WERI-Rb-1 (cell line): ENCODE data around the gene SH3GLB2.

Source experiments
- DNase-seq: peaks from one replicate; pipeline ENCODE4 v3.0.0-alpha.2; 2020
- H3K27ac ChIP-seq: fragments of 250-450 bp; sonication (Bioruptor Pico); 2 replicates; pipeline ENCODE4 v1.5.1; 2020; ENCODE audit warnings: mild to moderate bottlenecking, moderate library complexity
- H3K27me3 ChIP-seq: fragments of 250-450 bp; sonication (Bioruptor Pico); 2 replicates; pipeline ENCODE4 v1.5.1; 2021; ENCODE audit warnings: mild to moderate bottlenecking, low read depth, moderate library complexity; ENCODE audit not compliant: insufficient read depth, severe bottlenecking
- H3K36me3 ChIP-seq: fragments of 250-450 bp; sonication (Bioruptor Pico); 2 replicates; pipeline ENCODE4 v1.5.1; 2020; ENCODE audit warnings: mild to moderate bottlenecking, moderate library complexity
- H3K4me3 ChIP-seq: 2 replicates; pipeline ENCODE4 v1.5.1; 2011; ENCODE audit warnings: low read depth, mild to moderate bottlenecking, control low read depth, low read length
- H3K9me3 ChIP-seq: fragments of 250-450 bp; sonication (Bioruptor Pico); 2 replicates; pipeline ENCODE4 v1.5.1; 2021; ENCODE audit warnings: mild to moderate bottlenecking, moderate library complexity; ENCODE audit not compliant: severe bottlenecking
- TF ChIP-seq, protein P1 (sequence below): IDR thresholded peaks from 2 replicates; pipeline ENCODE4 v1.5.1; 2011; ENCODE audit warnings: low read depth, mild to moderate bottlenecking, control low read depth, inconsistent platforms, low read length

The SH3GLB2 gene

GRCh38 chr9:129073404-129073803 is 45.3 kb upstream of the SH3GLB2 start:
- Histone ChIP-seq H3K36me3 (peaks cover 19% of the 10 kb centered on the region), H3K27ac (no peak overlapping the region), H3K27me3 (no peaks in the 10 kb centered on the region), H3K4me3 (no peak overlapping the region), H3K9me3 (no peaks in the 10 kb centered on the region)
- TF ChIP-seq, protein P1, sequence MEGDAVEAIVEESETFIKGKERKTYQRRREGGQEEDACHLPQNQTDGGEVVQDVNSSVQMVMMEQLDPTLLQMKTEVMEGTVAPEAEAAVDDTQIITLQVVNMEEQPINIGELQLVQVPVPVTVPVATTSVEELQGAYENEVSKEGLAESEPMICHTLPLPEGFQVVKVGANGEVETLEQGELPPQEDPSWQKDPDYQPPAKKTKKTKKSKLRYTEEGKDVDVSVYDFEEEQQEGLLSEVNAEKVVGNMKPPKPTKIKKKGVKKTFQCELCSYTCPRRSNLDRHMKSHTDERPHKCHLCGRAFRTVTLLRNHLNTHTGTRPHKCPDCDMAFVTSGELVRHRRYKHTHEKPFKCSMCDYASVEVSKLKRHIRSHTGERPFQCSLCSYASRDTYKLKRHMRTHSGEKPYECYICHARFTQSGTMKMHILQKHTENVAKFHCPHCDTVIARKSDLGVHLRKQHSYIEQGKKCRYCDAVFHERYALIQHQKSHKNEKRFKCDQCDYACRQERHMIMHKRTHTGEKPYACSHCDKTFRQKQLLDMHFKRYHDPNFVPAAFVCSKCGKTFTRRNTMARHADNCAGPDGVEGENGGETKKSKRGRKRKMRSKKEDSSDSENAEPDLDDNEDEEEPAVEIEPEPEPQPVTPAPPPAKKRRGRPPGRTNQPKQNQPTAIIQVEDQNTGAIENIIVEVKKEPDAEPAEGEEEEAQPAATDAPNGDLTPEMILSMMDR = no peak
- DNase-seq = no peak

DNA sequence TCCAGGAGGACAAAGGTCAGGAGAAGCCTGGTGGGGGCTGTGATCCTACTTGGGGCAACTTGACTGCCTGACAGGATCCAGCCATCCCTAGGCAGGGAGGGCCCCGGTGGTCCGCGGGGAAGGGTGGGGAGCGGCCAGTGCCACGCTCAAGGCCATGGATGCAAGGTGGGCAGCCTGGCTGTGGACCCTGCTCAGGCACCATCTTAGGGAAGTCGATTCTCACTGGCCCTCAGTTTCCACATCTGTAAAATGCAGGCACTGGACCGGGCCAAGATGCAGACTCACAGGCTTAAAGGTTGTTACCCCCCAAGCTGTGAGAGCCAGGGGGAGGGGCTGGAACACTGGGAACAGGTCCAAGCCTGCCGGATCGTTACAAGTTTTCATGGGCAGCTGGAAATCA is 44.0 kb upstream of the SH3GLB2 start:
- Histone ChIP-seq H3K9me3 (no peaks in the 10 kb centered on the region), H3K27me3 (no peaks in the 10 kb centered on the region), H3K36me3 (peaks cover 31% of the 10 kb centered on the region), H3K4me3 (no peak overlapping the region), H3K27ac (no peak overlapping the region)
- DNase-seq = no peak
- TF ChIP-seq, protein P1 = no peak

DNA sequence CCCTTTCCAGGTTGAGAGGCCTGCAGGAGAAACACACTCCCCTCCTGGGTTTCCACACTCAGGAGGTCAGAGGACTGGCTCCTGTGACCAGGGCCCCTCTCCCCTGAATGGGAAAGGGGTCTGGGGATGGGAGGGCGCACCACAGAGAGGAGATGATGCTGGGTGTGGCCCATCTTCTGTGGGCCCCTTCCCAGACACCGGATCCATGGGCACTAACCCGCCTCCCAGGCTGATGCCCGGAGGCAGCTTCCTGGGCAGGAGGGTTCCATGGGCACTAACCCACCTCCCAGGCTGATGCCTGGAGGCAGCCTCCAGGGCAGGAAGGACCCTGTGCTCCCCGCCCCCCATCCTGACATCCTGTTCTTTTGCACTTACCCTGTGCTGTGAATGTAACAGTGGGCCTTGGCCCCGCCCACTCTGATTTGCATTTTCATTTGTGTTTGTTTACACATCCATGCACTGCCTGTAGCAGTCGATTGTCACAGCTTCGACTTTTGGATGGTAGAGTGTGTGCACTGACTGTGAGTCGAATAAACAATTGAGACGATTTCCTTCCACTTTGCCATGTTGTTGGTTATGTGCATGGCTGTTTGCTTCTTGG is 43.5 kb upstream of the SH3GLB2 start:
- no peaks in the 10 kb centered on the region for H3K27me3 ChIP-seq
- no peaks in the 10 kb centered on the region for H3K9me3 ChIP-seq
- no peak overlapping the region for H3K4me3 ChIP-seq
- no peak overlapping the region for H3K27ac ChIP-seq
- DNase-seq = no peak
- peaks cover 33% of the 10 kb centered on the region for H3K36me3 ChIP-seq
- TF ChIP-seq, protein P1 = no peak

GRCh38 chr9:129070696-129071525 is 42.8 kb upstream of the SH3GLB2 start:
- Histone ChIP-seq H3K27me3 (no peaks in the 10 kb centered on the region), H3K9me3 (no peaks in the 10 kb centered on the region), H3K27ac (no peak overlapping the region), H3K36me3 (peaks cover 37% of the 10 kb centered on the region), H3K4me3 (no peak overlapping the region)
- TF ChIP-seq, protein P1 = no peak
- DNase-seq = no peak

GRCh38 chr9:129069862-129070641 is 41.9 kb upstream of the SH3GLB2 start:
- Histone ChIP-seq H3K9me3 (no peaks in the 10 kb centered on the region), H3K4me3 (no peak overlapping the region), H3K36me3 (peaks cover 45% of the 10 kb centered on the region), H3K27me3 (no peaks in the 10 kb centered on the region), H3K27ac (peak overlapping the region; percentile 60)
- TF ChIP-seq, protein P1 = no peak
- DNase-seq = no peak
